PC-3 (cell line): ENCODE data around the gene CYCS. TPM values are rescaled to one million over a fixed set of nuclear protein-coding genes. Genes with fewer than 3 reads are reported as not detected.

Source experiments
- ATAC-seq: fragments of 200-7000 bp; cut with Tn5 transposase; 2 replicates; pipeline ENCODE4 v1.9.1; 2020; ENCODE audit warnings: mild to moderate bottlenecking, moderate library complexity
- Bru-seq: library from RNA; stranded (reverse); fragments of 400-500 nt; gene quantifications from one replicate; lab custom pipeline; 2021; lab: Mats Ljungman, UMichigan
- BruChase-seq, 2 experiments: library from RNA; stranded (reverse); fragments of 400-500 nt; gene quantifications; one replicate each; lab custom pipeline; 2021; lab: Mats Ljungman, UMichigan
- BruUV-seq: library from RNA; stranded (reverse); fragments of 400-500 nt; replicated peaks from 2 replicates; lab custom pipeline; 2021; lab: Mats Ljungman, UMichigan
- CTCF ChIA-PET: fragments of 300-600 bp; sonication (Branson Sonifier 250); formaldehyde crosslinking; loops from one replicate; lab custom pipeline; 2022; ENCODE audit warnings: antibody characterized with exemption; lab: Charles Lee
- POLR2A ChIA-PET: fragments of 300-600 bp; sonication (Branson Sonifier 250); formaldehyde crosslinking; loops from one replicate; lab custom pipeline; 2022; ENCODE audit warnings: antibody characterized with exemption; ENCODE audit not compliant: unreplicated experiment; lab: Charles Lee
- DNase-seq: peaks from one replicate; pipeline ENCODE4 v3.0.0-alpha.2; 2015
- H2AFZ ChIP-seq: fragments of 300-600 bp; sonication (generic); 2 replicates; pipeline ENCODE4 v1.6.0; 2016; ENCODE audit warnings: antibody characterized with exemption, low read length
- H3F3A ChIP-seq: fragments of 300-600 bp; sonication (generic); one replicate; pipeline ENCODE4 v1.6.0; 2017; ENCODE audit warnings: antibody characterized with exemption, low read length, control low read depth, mild to moderate bottlenecking; ENCODE audit not compliant: unreplicated experiment
- H3K27ac ChIP-seq: fragments of 300-600 bp; sonication (generic); 2 replicates; pipeline ENCODE4 v1.5.1; 2016; ENCODE audit warnings: mild to moderate bottlenecking, low read length
- H3K27me3 ChIP-seq: fragments of 300-600 bp; sonication (generic); 2 replicates; pipeline ENCODE4 v1.6.1; 2016; ENCODE audit warnings: low read length, mixed read lengths
- H3K36me3 ChIP-seq: fragments of 300-600 bp; sonication (generic); 2 replicates; pipeline ENCODE4 v1.6.1; 2016; ENCODE audit warnings: low read depth, mixed run types, low read length, mixed read lengths
- H3K4me1 ChIP-seq: fragments of 300-600 bp; sonication (generic); 2 replicates; pipeline ENCODE4 v1.5.1; 2016; ENCODE audit warnings: low read length; ENCODE audit not compliant: insufficient read depth
- H3K4me2 ChIP-seq: fragments of 300-600 bp; sonication (generic); 2 replicates; pipeline ENCODE4 v1.6.0; 2016; ENCODE audit warnings: low read length
- H3K4me3 ChIP-seq: fragments of 300-600 bp; sonication (generic); 2 replicates; pipeline ENCODE4 v1.5.1; 2016; ENCODE audit warnings: mild to moderate bottlenecking, low read length, mixed read lengths
- H3K79me2 ChIP-seq: fragments of 300-600 bp; sonication (generic); 2 replicates; pipeline ENCODE4 v1.6.1; 2017; ENCODE audit warnings: low read length, mixed read lengths
- H3K9ac ChIP-seq: fragments of 300-600 bp; sonication (generic); 2 replicates; pipeline ENCODE4 v1.6.0; 2016; ENCODE audit warnings: mild to moderate bottlenecking, low read length
- H3K9me2 ChIP-seq: fragments of 300-600 bp; sonication (generic); replicated peaks from 2 replicates; pipeline ENCODE4 v1.6.1; 2016; ENCODE audit warnings: mixed run types, low read length, mixed read lengths
- H3K9me3 ChIP-seq: fragments of 300-600 bp; sonication (generic); 2 replicates; pipeline ENCODE4 v1.6.1; 2016; ENCODE audit warnings: low read length, mixed read lengths
- H4K20me1 ChIP-seq: fragments of 300-600 bp; sonication (generic); 2 replicates; pipeline ENCODE4 v1.6.1; 2016; ENCODE audit warnings: low read length, mixed read lengths
- CTCF ChIP-seq: fragments of 300-600 bp; sonication (generic); conservative IDR thresholded peaks from 2 replicates; pipeline ENCODE4 v1.5.1; 2017; ENCODE audit warnings: antibody characterized with exemption, low read depth, mild to moderate bottlenecking, low read length
- EZH2 ChIP-seq: fragments of 300-600 bp; sonication (generic); IDR thresholded peaks from one replicate; pipeline ENCODE4 v1.6.1; 2017; ENCODE audit warnings: antibody characterized with exemption, mild to moderate bottlenecking, low read length; ENCODE audit not compliant: unreplicated experiment
- EZH2phosphoT487 ChIP-seq: fragments of 300-600 bp; sonication (generic); IDR thresholded peaks from 2 replicates; pipeline ENCODE4 v1.6.1; 2018; ENCODE audit warnings: mild to moderate bottlenecking, antibody characterized with exemption, low read length, borderline replicate concordance
- intact Hi-C: fragments of 100-400 bp; cut with micrococcal nuclease; formaldehyde crosslinking; loops from 2 replicates; pipeline ENCODE4 v1.9.0; 2023
- long read RNA-seq: library from polyadenylated mRNA; unstranded; transcript quantifications from one replicate; pipeline ENCODE4 v2.0.0, GENCODE V29; 2021; ENCODE audit not compliant: unreplicated experiment
- total RNA-seq: library from RNA; depleted of rRNA; stranded (reverse); fragments of >200 nt; gene quantifications from 2 replicates; pipeline ENCODE4 v1.2.3, GENCODE V29; 2014; rRNA removed

CYCS gene
- 85.4 and 101 TPM in 2 replicates for total RNA-seq
- percentile 98 among the genes with signal in this experiment for Bru-seq, nascent RNA
- BruChase-seq, experiment 1, labeled RNA remaining after a 6-hour chase = percentile 100 among the genes with signal in this experiment
- percentile 98 among the genes with signal in this experiment for BruChase-seq, experiment 2, labeled RNA remaining after a 2-hour chase
- long read RNA-seq, full-length matches to known transcripts = 69 of 82 reads
- long read RNA-seq, partial matches to known transcripts = 8 of 82 reads
- long read RNA-seq, other reads (novel, unspliced or antisense) = 5 of 82 reads

- no TSS peak for BruUV-seq
- peaks cover 36% of the 10 kb centered on the region for H3K36me3 ChIP-seq
- H3K9me3 ChIP-seq = no peaks in the 10 kb centered on the region
- peak within 1 kb of the TSS; percentile 90 for H3K4me2 ChIP-seq
- peak within 1 kb of the TSS; percentile 39; the same call in 1 of the 2 replicates for H3K27ac ChIP-seq
- ChIA-PET CTCF (interaction anchor here (0.5 to 0.9 kb wide), 7 partner anchors 18 to 549 kb away, joined by 3 to 9 read pairs (median 4); no protein-coding TSS in a partner anchor), POLR2A (interaction anchor here (0.6 to 0.9 kb wide), 13 partner anchors 19 to 1534 kb away, joined by 3 to 17 read pairs (median 5); a partner anchor contains a TSS)
- H3K79me2 ChIP-seq = peaks cover 46% of the 10 kb centered on the region
- H3F3A ChIP-seq = no peaks in the 10 kb centered on the region
- H3K9me2 ChIP-seq = no peaks in the 10 kb centered on the region
- TF ChIP-seq EZH2 (no peak), CTCF (no peak), EZH2phosphoT487 (no peak)
- intact Hi-C loops = loop anchor here (2.0 kb wide), 1 partner anchor 35 kb away; no protein-coding TSS in a partner anchor
- ATAC-seq (peak; percentile 92), DNase-seq (peak; percentile 100)
- H3K4me1 ChIP-seq = 0 out of 2 replicates have a peak, but pooled peaks cover 10% of the 10 kb centered on the region
- H3K9ac ChIP-seq = peak within 1 kb of the TSS; percentile 95
- H3K27me3 ChIP-seq = no peaks in the 10 kb centered on the region
- peak within 1 kb of the TSS; percentile 94 for H2AFZ ChIP-seq
- peak within 1 kb of the TSS; percentile 100 for H3K4me3 ChIP-seq
- H4K20me1 ChIP-seq = peaks cover 33% of the 10 kb centered on the region
These were observed at the start of gene CYCS for GRCh38 chr7:25125137-25125946. TSS of gene CYCS (minus strand) at chr7:25125260. CDS start at chr7:25124119, 1,141 bp downstream.

DNA sequence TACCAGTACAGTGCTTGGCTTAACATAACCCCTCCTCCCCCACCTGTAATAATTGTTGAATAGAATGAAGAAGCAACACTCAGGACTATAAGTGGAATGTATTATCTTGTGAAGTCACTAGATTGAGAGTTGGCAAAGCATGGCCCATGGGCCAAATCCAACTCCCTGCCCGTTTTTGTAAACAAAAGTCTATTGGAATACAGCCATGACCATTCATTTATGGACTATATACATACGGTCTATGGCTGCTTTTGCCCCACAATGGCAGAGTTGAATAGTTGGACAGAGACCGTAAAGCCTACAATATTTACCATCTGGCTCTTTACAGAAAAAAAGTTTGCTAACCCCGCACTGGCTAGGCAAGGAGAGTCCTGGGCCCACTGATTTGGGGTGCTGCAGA is 48.1 kb upstream of the CYCS start:
- no TSS peak for BruUV-seq
- Histone ChIP-seq H3K27me3 (no peaks in the 10 kb centered on the region), H3K4me3 (no peak overlapping the region), H3F3A (no peaks in the 10 kb centered on the region), H3K27ac (no peak overlapping the region), H3K4me2 (no peak overlapping the region), H3K9me3 (no peaks in the 10 kb centered on the region), H4K20me1 (no peaks in the 10 kb centered on the region), H3K36me3 (no peaks in the 10 kb centered on the region), H2AFZ (no peak overlapping the region), H3K79me2 (no peaks in the 10 kb centered on the region), H3K4me1 (no peaks in the 10 kb centered on the region), H3K9ac (no peak overlapping the region), H3K9me2 (no peaks in the 10 kb centered on the region)
- CTCF ChIA-PET = no interaction called here
- ATAC-seq (no peak), DNase-seq (no peak)
- no peak for TF ChIP-seq EZH2phosphoT487
- TF ChIP-seq CTCF = no peak
- TF ChIP-seq EZH2 = no peak
- intact Hi-C loops = no loop called here
- POLR2A ChIA-PET = no interaction called here
